ENCODE measurements around the gene BTBD19. TPM values are rescaled to one million over a fixed set of nuclear protein-coding genes. Genes with fewer than 3 reads are reported as not detected.

BTBD19 gene
- total and polyA plus RNA-seq, 2 donors (not counting 1 experiment from before 2014, with no cell fraction given): 0.75 to 2.3 TPM

- H3K4me2 ChIP-seq (replicated peaks; ENCODE audit: low read depth, low read length, poor library complexity, severe bottlenecking): peak within 1 kb of the TSS; percentile 75
- peaks cover 5% of the 10 kb centered on the region for H3K79me2 ChIP-seq (ENCODE audit: control insufficient read depth, insufficient read depth, low read length)
- peaks cover 14 to 28% of the 10 kb centered on the region in 2 donors for H3K4me1 ChIP-seq (ENCODE audit: control insufficient read depth in 2 of 2, insufficient read depth in 2 of 2, low read length in 2 of 2)
- H4K20me1 ChIP-seq (ENCODE audit: control insufficient read depth, insufficient read depth, low read length, poor library complexity, severe bottlenecking): peaks cover 35% of the 10 kb centered on the region
- no peaks in the 10 kb centered on the region for H3K27me3 ChIP-seq (replicated peaks in 1 of 4; ENCODE audit: control extremely low read depth in 1 of 4, control insufficient read depth in 3 of 4, insufficient read depth in 4 of 4, low read length in 3 of 4)
- H3K36me3 ChIP-seq (replicated peaks in 1 of 2; ENCODE audit: control extremely low read depth in 1 of 2, control insufficient read depth in 1 of 2, extremely low read depth in 1 of 2, insufficient read depth in 2 of 2, low read length in 1 of 2): peaks cover 0 to 42% of the 10 kb centered on the region in 2 experiments
- TF ChIP-seq EZH2 (IDR thresholded peaks at IDR 0.05; ENCODE audit: borderline replicate concordance, insufficient read depth, low read depth, low read length, poor library complexity, severe bottlenecking): no peak
- TF ChIP-seq CTCF (IDR thresholded peaks at IDR 0.05): no peak
- peak within 1 kb of the TSS; percentile 89 to 93 for H3K27ac ChIP-seq (ENCODE audit: low read length in 2 of 2)
- Mint-ChIP-seq H3K27me3 (no peaks in the 10 kb centered on the region), H3K4me3 (peak within 1 kb of the TSS; percentile 95), H3K9me3 (ENCODE audit: insufficient read depth) (no peaks in the 10 kb centered on the region), H3K4me1 (peaks cover 34% of the 10 kb centered on the region), H3K27ac (peak within 1 kb of the TSS; percentile 94)
- H3K9me3 ChIP-seq (ENCODE audit: control extremely low read depth in 1 of 3, control insufficient read depth in 2 of 3, insufficient read depth in 1 of 3, low read length in 2 of 3): no peaks in the 10 kb centered on the region
- intact Hi-C loops (cut with micrococcal nuclease): loop anchor here (1.0 to 5.0 kb wide), 6 partner anchors 11 to 237 kb away; partner anchors contain the start of genes HECTD3, KIF2C, RNU5D-1 and UROD
- peak; percentile 83 for ATAC-seq (ENCODE audit: low read depth)
- under 1% methylated on average over 64 of the region's 65 CpGs for WGBS (ENCODE audit: insufficient coverage)
- CTCF ChIA-PET: interaction anchor here (0.8 to 2.9 kb wide), 17 partner anchors 8 to 237 kb away, joined by 3 to 39 read pairs (median 4); partner anchors contain the start of genes BEST4, HECTD3, PLK3 and PTCH2
- POLR2A ChIA-PET: interaction anchor here (0.6 to 2.5 kb wide), 22 partner anchors 9 to 743 kb away, joined by 3 to 25 read pairs (median 6); partner anchors contain the start of genes ARMH1, EIF2B3, HECTD3 and PLK3
- peak; percentile 95 for DNase-seq
- peak within 1 kb of the TSS; percentile 98 for H2AFZ ChIP-seq (ENCODE audit: insufficient read depth, low read depth, low read length, poor library complexity, severe bottlenecking)
- H3K9ac ChIP-seq (ENCODE audit: low read length): peak within 1 kb of the TSS; percentile 94
- H3K4me3 ChIP-seq (ENCODE audit: control extremely low read depth in 1 of 5, extremely low read depth in 1 of 5, insufficient read depth in 1 of 5, low read depth in 2 of 5, low read length in 4 of 5): peak within 1 kb of the TSS; percentile 85 to 99 (median 89)
Observed at GRCh38 chr1:44775078-44775929, 33.0 kb upstream of the BTBD19 start, which contains the start of gene RPS8. RPS8 (plus strand) TSS chr1:44775540; CDS start chr1:44775597, 57 bp downstream.
